H9 (cell line): Measurements from ENCODE around the gene PIAS4. TPM values are rescaled to one million over a fixed set of nuclear protein-coding genes. Genes with fewer than 3 reads are reported as not detected.
A peak's percentile ranks its signal among the peaks of the same experiment; 100 is the strongest.

Experiments used
- DNase-seq: peaks from one replicate; pipeline ENCODE4 v3.0.0-alpha.2; 2017
- H2AFZ ChIP-seq: one replicate; pipeline ENCODE4 v1.6.1; 2013; ENCODE audit warnings: mild to moderate bottlenecking, low read length, control low read depth, moderate library complexity
- H2AK5ac ChIP-seq: 2 replicates; pipeline ENCODE4 v1.6.1; 2013; ENCODE audit warnings: low read length, control low read depth, mixed read lengths; ENCODE audit not compliant: insufficient read length
- H2BK120ac ChIP-seq: one replicate; pipeline ENCODE4 v1.6.1; 2013; ENCODE audit warnings: low read depth, mild to moderate bottlenecking, low read length, control low read depth, inconsistent platforms; ENCODE audit not compliant: poor library complexity, severe bottlenecking
- H2BK12ac ChIP-seq: 2 replicates; pipeline ENCODE4 v1.6.1; 2013; ENCODE audit warnings: low read length, control low read depth, mixed read lengths, low read depth; ENCODE audit not compliant: insufficient read length
- H2BK15ac ChIP-seq: 2 replicates; pipeline ENCODE4 v1.6.1; 2013; ENCODE audit warnings: low read depth, low read length, control low read depth
- H2BK20ac ChIP-seq: one replicate; pipeline ENCODE4 v1.6.1; 2013; ENCODE audit warnings: low read depth, mild to moderate bottlenecking, low read length, control low read depth, inconsistent platforms; ENCODE audit not compliant: poor library complexity, severe bottlenecking
- H2BK5ac ChIP-seq: 2 replicates; pipeline ENCODE4 v1.6.1; 2013; ENCODE audit warnings: low read length, control low read depth, mixed read lengths; ENCODE audit not compliant: insufficient read length
- H3K14ac ChIP-seq: 2 replicates; pipeline ENCODE4 v1.6.1; 2013; ENCODE audit warnings: low read length, control low read depth; ENCODE audit not compliant: insufficient read depth
- H3K18ac ChIP-seq: 2 replicates; pipeline ENCODE4 v1.6.1; 2013; ENCODE audit warnings: low read depth, mild to moderate bottlenecking, mixed read lengths, low read length, control low read depth; ENCODE audit not compliant: insufficient read length
- H3K23ac ChIP-seq: 2 replicates; pipeline ENCODE4 v1.6.1; 2013; ENCODE audit warnings: low read length, control low read depth, mixed read lengths, low read depth; ENCODE audit not compliant: insufficient read length
- H3K23me2 ChIP-seq: 2 replicates; pipeline ENCODE4 v1.6.1; 2013; ENCODE audit warnings: low read depth, mild to moderate bottlenecking, mixed read lengths, low read length, control low read depth; ENCODE audit not compliant: insufficient read length, poor library complexity, severe bottlenecking
- H3K27ac ChIP-seq: 2 replicates; pipeline ENCODE4 v1.5.1; 2013; ENCODE audit warnings: low read length, control low read depth, mixed read lengths, low read depth; ENCODE audit not compliant: insufficient read length
- H3K27me3 ChIP-seq: 2 replicates; pipeline ENCODE4 v1.6.1; 2013; ENCODE audit warnings: low read length, control low read depth, inconsistent platforms; ENCODE audit not compliant: insufficient read depth
- H3K4ac ChIP-seq: 2 replicates; pipeline ENCODE4 v1.6.1; 2013; ENCODE audit warnings: low read depth, mild to moderate bottlenecking, control low read depth, inconsistent platforms, low read length, moderate library complexity
- H3K4me1 ChIP-seq: 2 replicates; pipeline ENCODE4 v1.6.1; 2013; ENCODE audit warnings: low read length, control low read depth, inconsistent platforms; ENCODE audit not compliant: insufficient read depth
- H3K4me2 ChIP-seq: 2 replicates; pipeline ENCODE4 v1.6.1; 2013; ENCODE audit warnings: low read length, control low read depth, mixed read lengths; ENCODE audit not compliant: insufficient read length, insufficient read depth
- H3K56ac ChIP-seq: 2 replicates; pipeline ENCODE4 v1.6.1; 2013; ENCODE audit warnings: low read depth, mild to moderate bottlenecking, mixed read lengths, low read length, control low read depth; ENCODE audit not compliant: insufficient read length
- H3K79me1 ChIP-seq: 2 replicates; pipeline ENCODE4 v1.6.1; 2013; ENCODE audit warnings: low read depth, mild to moderate bottlenecking, moderate library complexity, low read length, control low read depth, inconsistent platforms; ENCODE audit not compliant: insufficient read depth, poor library complexity, severe bottlenecking
- H3K79me2 ChIP-seq: 2 replicates; pipeline ENCODE4 v1.6.1; 2013; ENCODE audit warnings: low read length, control low read depth, inconsistent platforms; ENCODE audit not compliant: insufficient read depth
- H3K9ac ChIP-seq: 2 replicates; pipeline ENCODE4 v1.6.1; 2013; ENCODE audit warnings: low read length, control low read depth, mixed read lengths; ENCODE audit not compliant: insufficient read length; ENCODE audit errors: extremely low read depth
- H3K9me3 ChIP-seq: one replicate; pipeline ENCODE4 v1.6.1; 2013; ENCODE audit warnings: low read depth, low read length, inconsistent platforms; ENCODE audit not compliant: control insufficient read depth
- H3T11ph ChIP-seq: one replicate; pipeline ENCODE4 v1.6.1; 2013; ENCODE audit warnings: mild to moderate bottlenecking, low read length, control low read depth, inconsistent platforms
- H4K20me1 ChIP-seq: one replicate; pipeline ENCODE4 v1.6.1; 2013; ENCODE audit not compliant: control insufficient read depth, insufficient read length, insufficient read depth
- H4K5ac ChIP-seq: 2 replicates; pipeline ENCODE4 v1.6.1; 2013; ENCODE audit warnings: low read depth, mild to moderate bottlenecking, mixed read lengths, low read length, control low read depth; ENCODE audit not compliant: insufficient read length
- H4K8ac ChIP-seq: replicated peaks from 2 replicates; pipeline ENCODE4 v1.6.1; 2013; ENCODE audit warnings: low read length, control low read depth, mixed read lengths, low read depth; ENCODE audit not compliant: insufficient read length
- H4K91ac ChIP-seq: 2 replicates; pipeline ENCODE4 v1.6.1; 2013; ENCODE audit warnings: low read depth, mild to moderate bottlenecking, moderate library complexity, mixed read lengths, low read length, control low read depth; ENCODE audit not compliant: insufficient read length
- H3K27ac Mint-ChIP-seq, 3 experiments: 2 replicates in 2 of 3; 3 replicates in 1 of 3; pipeline ENCODE4 v1.8.0; 2020 to 2021; ENCODE audit warnings: mixed read lengths in 3 of 3, mild to moderate bottlenecking in 1 of 3, moderate library complexity in 1 of 3
- H3K27me3 Mint-ChIP-seq: 2 replicates; pipeline ENCODE4 v1.8.0; 2021; ENCODE audit warnings: low read depth, mild to moderate bottlenecking, moderate library complexity, mixed read lengths
- H3K36me3 Mint-ChIP-seq, 3 experiments: 2 replicates in 2 of 3; 3 replicates in 1 of 3; pipeline ENCODE4 v1.8.0; 2020 to 2021; ENCODE audit warnings: low read depth in 3 of 3, mixed read lengths in 3 of 3; ENCODE audit not compliant: insufficient read depth in 1 of 3
- H3K4me1 Mint-ChIP-seq, 2 experiments: 2 replicates each; pipeline ENCODE4 v1.8.0; 2020; ENCODE audit warnings: mixed read lengths in 2 of 2
- H3K4me3 Mint-ChIP-seq, 2 experiments: 2 replicates in 1 of 2; 3 replicates in 1 of 2; pipeline ENCODE4 v1.8.0; 2020 to 2021; ENCODE audit warnings: mild to moderate bottlenecking in 2 of 2, mixed read lengths in 2 of 2, moderate library complexity in 1 of 2
- H3K9me3 Mint-ChIP-seq, 2 experiments: 2 replicates in 1 of 2; 3 replicates in 1 of 2; pipeline ENCODE4 v1.8.0; 2020; ENCODE audit warnings: mild to moderate bottlenecking in 2 of 2, mixed read lengths in 2 of 2, moderate library complexity in 1 of 2
- CTCF ChIP-seq: fragments of 200-600 bp; sonication (generic); conservative IDR thresholded peaks from 3 replicates; pipeline ENCODE4 v1.8.0; 2021; ENCODE audit warnings: antibody characterized with exemption, mild to moderate bottlenecking
- whole genome bisulfite sequencing: extraction: QIAGEN DNeasy Blood & Tissue Kit; methylation state at CpG from one replicate; pipeline ENCODE4 v1.1.7; 2013; ENCODE audit warnings: missing lambda C conversion rate, low lambda C conversion rate, mixed read lengths; ENCODE audit not compliant: insufficient read length; ENCODE audit errors: extremely low coverage; 5-methylcytosine and 5-hydroxymethylcytosine counted together
- total RNA-seq: library from RNA; stranded (reverse); gene quantifications from 2 replicates; pipeline ENCODE4 v1.2.1, GENCODE V29; 2021

Gene PIAS4
- total RNA-seq, 1 experiment from 2014 or later, result 52.0 TPM

- Histone ChIP-seq H3K79me2 (peaks cover 31% of the 10 kb centered on the region; the same call in 1 of the 2 replicates), H3K4ac (no peak overlapping the region), H4K5ac (no peak overlapping the region), H2AK5ac (no peak overlapping the region), H3K56ac (no peak overlapping the region), H2BK20ac (no peak overlapping the region), H2BK5ac (no peak overlapping the region), H3K23me2 (peaks cover 15% of the 10 kb centered on the region), H4K8ac (no peak overlapping the region), H3K27me3 (peaks cover 6% of the 10 kb centered on the region; the same call in 1 of the 2 replicates), H3K14ac (no peak overlapping the region), H3K9me3 (no peaks in the 10 kb centered on the region), H4K91ac (no peak overlapping the region), H3K79me1 (peaks cover 6% of the 10 kb centered on the region), H3K18ac (no peak overlapping the region), H3K4me2 (peak overlapping the region; percentile 36), H2BK120ac (no peak overlapping the region), H3T11ph (no peak overlapping the region), H3K9ac (no peak overlapping the region), H2BK15ac (no peak overlapping the region), H3K4me1 (no peaks in the 10 kb centered on the region; the same call in 1 of the 2 replicates), H3K23ac (no peak overlapping the region), H2AFZ (no peak overlapping the region), H2BK12ac (no peak overlapping the region), H4K20me1 (peaks cover 3% of the 10 kb centered on the region), H3K27ac (no peak overlapping the region)
- H3K9me3 Mint-ChIP-seq, result no peaks in the 10 kb centered on the region
- H3K27ac Mint-ChIP-seq, result peak overlapping the region; percentile 35 to 90 (median 88); a peak in 5 of 7 replicates
- H3K36me3 Mint-ChIP-seq, result peaks cover 0 to 7% (median 4%) of the 10 kb centered on the region in 3 experiments; a peak in 2 of 7 replicates
- WGBS, result no CpG with 5 or more reads among the region's 31 CpGs
- H3K27me3 Mint-ChIP-seq, result peaks cover 11% of the 10 kb centered on the region
- peak; percentile 56 for DNase-seq
- TF ChIP-seq CTCF, result peak; percentile 44; the same call in 2 of the 3 replicates
- H3K4me3 Mint-ChIP-seq, result peak overlapping the region; percentile 73 to 87
- peaks cover 11 to 25% of the 10 kb centered on the region in 2 experiments for H3K4me1 Mint-ChIP-seq
Observed at GRCh38 chr19:4063369-4064148, 56.0 kb downstream of the PIAS4 start.
